ENCODE data around the gene UFD1. TPM values are rescaled to one million over a fixed set of nuclear protein-coding genes. Genes with fewer than 3 reads are reported as not detected.

The UFD1 gene
- total and polyA plus RNA-seq, 9 of the 15 experiments (the other 6 are each of a cell fraction or from before 2014, with no cell fraction given) = 238 to 645 (median 363) TPM

- no peak for TF ChIP-seq PRMT5 (CRISPR knock-in tag; IDR thresholded peaks at IDR 0.05)
- no peak for TF ChIP-seq ARID3B (CRISPR knock-in tag; IDR thresholded peaks at IDR 0.05; ENCODE audit: borderline replicate concordance)
- no peak for TF ChIP-seq ZNF23 (CRISPR knock-in tag; IDR thresholded peaks at IDR 0.05)
- TF ChIP-seq EGR1 (conservative IDR thresholded peaks at IDR 0.05) = no peak
- TF ChIP-seq ELF1 (tag; IDR thresholded peaks at IDR 0.05) = no peak
- TF ChIP-seq CC2D1A (IDR thresholded peaks at IDR 0.05) = no peak
- TF ChIP-seq CBX2 (IDR thresholded peaks at IDR 0.05; ENCODE audit: insufficient read depth, low read length, poor library complexity, severe bottlenecking) = no peak
- no peak for TF ChIP-seq ZNF232 (CRISPR knock-in tag; IDR thresholded peaks at IDR 0.05)
- TF ChIP-seq FOXK2 (conservative IDR thresholded peaks at IDR 0.05 in 1 of 2, IDR thresholded peaks at IDR 0.05 in 1 of 2; ENCODE audit: low read depth in 2 of 2) = no peak
- 0 out of 2 replicates have a peak, but pooled peaks have one; percentile 7 for TF ChIP-seq ZFP1 (CRISPR knock-in tag; IDR thresholded peaks at IDR 0.05)
- TF ChIP-seq ZNF263 (CRISPR knock-in tag; IDR thresholded peaks at IDR 0.05; ENCODE audit: borderline replicate concordance) = no peak
- no peak for TF ChIP-seq ZNF197 (CRISPR knock-in tag; IDR thresholded peaks at IDR 0.05; ENCODE audit: low read depth)
- no peak for TF ChIP-seq NCOA1 (IDR thresholded peaks at IDR 0.05; ENCODE audit: low read depth)
- TF ChIP-seq ZNF324 (CRISPR knock-in tag; IDR thresholded peaks at IDR 0.05) = peak; percentile 14; the same call in 1 of the 2 replicates
- TF ChIP-seq, protein P1, sequence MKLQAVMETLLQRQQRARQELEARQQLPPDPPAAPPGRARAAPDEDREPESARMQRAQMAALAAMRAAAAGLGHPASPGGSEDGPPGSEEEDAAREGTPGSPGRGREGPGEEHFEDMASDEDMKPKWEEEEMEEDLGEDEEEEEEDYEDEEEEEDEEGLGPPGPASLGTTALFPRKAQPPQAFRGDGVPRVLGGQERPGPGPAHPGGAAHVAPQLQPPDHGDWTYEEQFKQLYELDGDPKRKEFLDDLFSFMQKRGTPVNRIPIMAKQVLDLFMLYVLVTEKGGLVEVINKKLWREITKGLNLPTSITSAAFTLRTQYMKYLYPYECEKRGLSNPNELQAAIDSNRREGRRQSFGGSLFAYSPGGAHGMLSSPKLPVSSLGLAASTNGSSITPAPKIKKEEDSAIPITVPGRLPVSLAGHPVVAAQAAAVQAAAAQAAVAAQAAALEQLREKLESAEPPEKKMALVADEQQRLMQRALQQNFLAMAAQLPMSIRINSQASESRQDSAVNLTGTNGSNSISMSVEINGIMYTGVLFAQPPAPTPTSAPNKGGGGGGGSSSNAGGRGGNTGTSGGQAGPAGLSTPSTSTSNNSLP (IDR thresholded peaks at IDR 0.05; ENCODE audit: borderline replicate concordance, low read depth, low read length) = peak; percentile 0; the same call in 1 of the 2 replicates
- TF ChIP-seq ZNF184 (CRISPR knock-in tag; IDR thresholded peaks at IDR 0.05) = no peak
- TF ChIP-seq ZFP91 (CRISPR knock-in tag; IDR thresholded peaks at IDR 0.05) = no peak
- TF ChIP-seq ZNF518B (CRISPR knock-in tag; IDR thresholded peaks at IDR 0.05) = no peak
- no peak for TF ChIP-seq RBM15 (IDR thresholded peaks at IDR 0.05; ENCODE audit: insufficient read depth, low read length)
- no peak for TF ChIP-seq PHTF2 (CRISPR knock-in tag; IDR thresholded peaks at IDR 0.05)
These were observed 1.2 kb upstream of the UFD1 start (continued) for GRCh38 chr22:19480173-19480568.
